GM12892 (cell line): ENCODE data around the gene SSC4D.

Experiments used
- POLR2A ChIP-seq: IDR thresholded peaks from 2 replicates; pipeline ENCODE4 v1.6.1; 2011; ENCODE audit warnings: low read depth, low read length, control low read depth
- POLR2AphosphoS5 ChIP-seq: IDR thresholded peaks from 2 replicates; pipeline ENCODE4 v1.6.1; 2011; ENCODE audit warnings: low read depth, low read length, control low read depth
- TAF1 ChIP-seq: IDR thresholded peaks from 2 replicates; pipeline ENCODE4 v1.6.1; 2011; ENCODE audit warnings: low read depth, mild to moderate bottlenecking, control low read depth, low read length, borderline replicate concordance

DNA sequence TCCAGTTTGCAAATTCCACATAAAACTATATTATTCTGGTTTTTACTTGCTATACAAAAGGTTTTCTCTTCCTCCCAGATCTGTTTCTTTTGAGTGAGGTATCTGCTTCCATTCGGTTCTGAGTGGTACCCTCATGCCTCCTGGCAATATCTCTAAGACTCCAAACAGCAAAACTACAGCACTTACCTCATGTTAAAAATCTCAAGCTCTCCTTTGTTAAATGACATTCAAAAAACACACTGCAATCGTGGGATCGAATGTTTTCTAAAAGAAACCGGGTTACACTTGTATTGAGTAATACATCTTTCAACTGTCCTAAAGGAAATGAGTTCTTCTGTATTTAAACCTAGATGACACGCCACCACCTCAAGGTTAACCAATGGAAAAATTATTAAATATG, 61.8 kb downstream of the SSC4D start:
- TF ChIP-seq POLR2A (no peak), POLR2AphosphoS5 (no peak), TAF1 (no peak)
